Measurements from ENCODE around the gene TSPAN31.

TSPAN31 gene

GRCh38 chr12:57724003-57724935 is 20.6 kb upstream of the TSPAN31 start:
- TF ChIP-seq, protein P1, sequence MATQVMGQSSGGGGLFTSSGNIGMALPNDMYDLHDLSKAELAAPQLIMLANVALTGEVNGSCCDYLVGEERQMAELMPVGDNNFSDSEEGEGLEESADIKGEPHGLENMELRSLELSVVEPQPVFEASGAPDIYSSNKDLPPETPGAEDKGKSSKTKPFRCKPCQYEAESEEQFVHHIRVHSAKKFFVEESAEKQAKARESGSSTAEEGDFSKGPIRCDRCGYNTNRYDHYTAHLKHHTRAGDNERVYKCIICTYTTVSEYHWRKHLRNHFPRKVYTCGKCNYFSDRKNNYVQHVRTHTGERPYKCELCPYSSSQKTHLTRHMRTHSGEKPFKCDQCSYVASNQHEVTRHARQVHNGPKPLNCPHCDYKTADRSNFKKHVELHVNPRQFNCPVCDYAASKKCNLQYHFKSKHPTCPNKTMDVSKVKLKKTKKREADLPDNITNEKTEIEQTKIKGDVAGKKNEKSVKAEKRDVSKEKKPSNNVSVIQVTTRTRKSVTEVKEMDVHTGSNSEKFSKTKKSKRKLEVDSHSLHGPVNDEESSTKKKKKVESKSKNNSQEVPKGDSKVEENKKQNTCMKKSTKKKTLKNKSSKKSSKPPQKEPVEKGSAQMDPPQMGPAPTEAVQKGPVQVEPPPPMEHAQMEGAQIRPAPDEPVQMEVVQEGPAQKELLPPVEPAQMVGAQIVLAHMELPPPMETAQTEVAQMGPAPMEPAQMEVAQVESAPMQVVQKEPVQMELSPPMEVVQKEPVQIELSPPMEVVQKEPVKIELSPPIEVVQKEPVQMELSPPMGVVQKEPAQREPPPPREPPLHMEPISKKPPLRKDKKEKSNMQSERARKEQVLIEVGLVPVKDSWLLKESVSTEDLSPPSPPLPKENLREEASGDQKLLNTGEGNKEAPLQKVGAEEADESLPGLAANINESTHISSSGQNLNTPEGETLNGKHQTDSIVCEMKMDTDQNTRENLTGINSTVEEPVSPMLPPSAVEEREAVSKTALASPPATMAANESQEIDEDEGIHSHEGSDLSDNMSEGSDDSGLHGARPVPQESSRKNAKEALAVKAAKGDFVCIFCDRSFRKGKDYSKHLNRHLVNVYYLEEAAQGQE (IDR thresholded peaks at IDR 0.05; ENCODE audit: insufficient read depth in 1 of 2, low read depth in 2 of 2, low read length in 2 of 2), result no peak
- no peak for TF ChIP-seq TAF1 (IDR thresholded peaks at IDR 0.05; ENCODE audit: borderline replicate concordance, insufficient read depth, low read length)
- TF ChIP-seq FOXP2 (optimal IDR thresholded peaks at IDR 0.05; ENCODE audit: borderline replicate concordance, extremely low read depth, extremely low read length, insufficient read depth), result no peak
- TF ChIP-seq SIN3A (IDR thresholded peaks at IDR 0.05; ENCODE audit: borderline replicate concordance, insufficient read depth, low read length), result no peak
- TF ChIP-seq POLR2AphosphoS5 (IDR thresholded peaks at IDR 0.05; ENCODE audit: low read depth, low read length), result no peak

DNA sequence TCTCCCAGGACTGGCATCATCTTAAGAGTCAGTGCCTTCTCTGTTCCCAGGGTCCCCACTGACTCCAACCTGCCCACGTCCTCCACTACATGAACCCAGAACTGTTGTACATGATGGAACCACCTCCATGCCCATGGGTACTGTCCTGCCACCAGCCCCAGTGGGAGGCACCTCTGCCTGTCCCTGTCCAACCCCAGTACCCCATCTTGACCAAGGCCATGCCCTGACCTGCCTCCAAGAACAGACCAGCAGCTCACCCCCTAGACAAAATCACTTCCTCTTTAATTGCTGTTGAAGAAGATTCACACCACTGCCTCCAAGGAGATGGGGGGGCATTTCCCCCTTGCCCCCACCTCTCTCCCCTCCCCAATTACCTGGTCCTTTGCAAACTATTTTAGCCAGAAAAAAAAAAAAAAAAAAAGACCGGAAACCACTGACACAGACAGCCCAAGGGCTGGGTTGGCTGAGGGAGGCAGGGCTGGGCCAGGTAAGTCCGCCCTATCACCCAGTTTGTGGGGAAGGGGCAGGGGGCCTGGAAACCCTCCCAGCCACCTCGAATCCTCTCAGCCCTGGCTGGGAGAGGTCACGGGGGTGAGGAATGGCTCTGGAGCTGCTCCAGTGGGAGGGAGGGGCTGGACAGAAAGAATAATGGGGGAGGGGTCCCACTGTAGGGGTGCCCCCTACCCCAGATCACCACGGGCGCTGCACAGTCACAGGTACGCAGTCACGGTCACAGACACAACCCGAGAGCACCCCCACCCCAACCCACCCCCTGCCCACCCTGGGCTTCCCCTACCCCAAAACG is 19.7 kb upstream of the TSPAN31 start:
- TF ChIP-seq TAF1 (IDR thresholded peaks at IDR 0.05; ENCODE audit: borderline replicate concordance, insufficient read depth, low read length) (no peak), POLR2AphosphoS5 (IDR thresholded peaks at IDR 0.05; ENCODE audit: low read depth, low read length) (no peak), FOXP2 (optimal IDR thresholded peaks at IDR 0.05; ENCODE audit: borderline replicate concordance, extremely low read depth, extremely low read length, insufficient read depth) (no peak), SIN3A (IDR thresholded peaks at IDR 0.05; ENCODE audit: borderline replicate concordance, insufficient read depth, low read length) (no peak)
- TF ChIP-seq, protein P1 (IDR thresholded peaks at IDR 0.05; ENCODE audit: insufficient read depth in 1 of 2, low read depth in 2 of 2, low read length in 2 of 2), result no peak

GRCh38 chr12:57725851-57726150 is 19.0 kb upstream of the TSPAN31 start:
- no peak for TF ChIP-seq FOXP2 (optimal IDR thresholded peaks at IDR 0.05; ENCODE audit: borderline replicate concordance, extremely low read depth, extremely low read length, insufficient read depth)
- no peak for TF ChIP-seq POLR2AphosphoS5 (IDR thresholded peaks at IDR 0.05; ENCODE audit: low read depth, low read length)
- TF ChIP-seq SIN3A (IDR thresholded peaks at IDR 0.05; ENCODE audit: borderline replicate concordance, insufficient read depth, low read length), result no peak
- TF ChIP-seq, protein P1 (IDR thresholded peaks at IDR 0.05; ENCODE audit: insufficient read depth in 1 of 2, low read depth in 2 of 2, low read length in 2 of 2), result no peak
- TF ChIP-seq TAF1 (IDR thresholded peaks at IDR 0.05; ENCODE audit: borderline replicate concordance, insufficient read depth, low read length), result no peak

GRCh38 chr12:57726151-57726883 is 18.5 kb upstream of the TSPAN31 start:
- TF ChIP-seq TAF1 (IDR thresholded peaks at IDR 0.05; ENCODE audit: borderline replicate concordance, insufficient read depth, low read length), result no peak
- TF ChIP-seq POLR2AphosphoS5 (IDR thresholded peaks at IDR 0.05; ENCODE audit: low read depth, low read length), result no peak
- TF ChIP-seq, protein P1 (IDR thresholded peaks at IDR 0.05; ENCODE audit: insufficient read depth in 1 of 2, low read depth in 2 of 2, low read length in 2 of 2), result no peak
- no peak for TF ChIP-seq SIN3A (IDR thresholded peaks at IDR 0.05; ENCODE audit: borderline replicate concordance, insufficient read depth, low read length)
- TF ChIP-seq FOXP2 (optimal IDR thresholded peaks at IDR 0.05; ENCODE audit: borderline replicate concordance, extremely low read depth, extremely low read length, insufficient read depth), result no peak
